AG04450 (cell line): ENCODE data around the gene WNT7B. TPM values are rescaled to one million over a fixed set of nuclear protein-coding genes. Genes with fewer than 3 reads are reported as not detected.

ENCODE experiments used
- CTCF ChIA-PET: fragments of 300-600, 350-600 bp; formaldehyde crosslinking; extraction: SDS; loops from one replicate; lab custom pipeline; 2022; ENCODE audit warnings: antibody characterized with exemption, inconsistent platforms; lab: Charles Lee
- POLR2A ChIA-PET: fragments of 350-600 bp; formaldehyde crosslinking; extraction: SDS; loops from one replicate; lab custom pipeline; 2021; ENCODE audit warnings: antibody characterized with exemption, inconsistent platforms; lab: Yijun Ruan, JAX
- DNase-seq: peaks from one replicate; pipeline ENCODE4 v3.0.0-alpha.2; 2011; ENCODE audit warnings: low read depth, low spot score
- H3K27ac ChIP-seq: one replicate; pipeline ENCODE4 v1.5.1; 2012; ENCODE audit warnings: low read depth, low read length, control low read depth
- H3K27me3 ChIP-seq: one replicate; pipeline ENCODE4 v1.6.0; 2012; ENCODE audit warnings: low read length; ENCODE audit not compliant: control insufficient read depth, insufficient read depth
- H3K4me3 ChIP-seq: 2 replicates; pipeline ENCODE4 v1.5.1; 2011; ENCODE audit warnings: mild to moderate bottlenecking, low read depth, low read length, control low read depth
- H3K9me3 ChIP-seq: 2 replicates; pipeline ENCODE4 v1.5.1; 2012; ENCODE audit warnings: low read length; ENCODE audit not compliant: control insufficient read depth, insufficient read depth
- CTCF ChIP-seq: IDR thresholded peaks from 2 replicates; pipeline ENCODE4 v1.5.1; 2011; ENCODE audit warnings: low read depth, low read length, control low read depth, inconsistent platforms
- polyA plus RNA-seq: library from polyadenylated mRNA; depleted of rRNA; stranded (reverse); fragments of >200 nt; gene quantifications from 2 replicates; pipeline ENCODE4 v1.2.3, GENCODE V29; 2011

The WNT7B gene
- polyA plus RNA-seq, 1 experiment = 0.56 TPM

DNA sequence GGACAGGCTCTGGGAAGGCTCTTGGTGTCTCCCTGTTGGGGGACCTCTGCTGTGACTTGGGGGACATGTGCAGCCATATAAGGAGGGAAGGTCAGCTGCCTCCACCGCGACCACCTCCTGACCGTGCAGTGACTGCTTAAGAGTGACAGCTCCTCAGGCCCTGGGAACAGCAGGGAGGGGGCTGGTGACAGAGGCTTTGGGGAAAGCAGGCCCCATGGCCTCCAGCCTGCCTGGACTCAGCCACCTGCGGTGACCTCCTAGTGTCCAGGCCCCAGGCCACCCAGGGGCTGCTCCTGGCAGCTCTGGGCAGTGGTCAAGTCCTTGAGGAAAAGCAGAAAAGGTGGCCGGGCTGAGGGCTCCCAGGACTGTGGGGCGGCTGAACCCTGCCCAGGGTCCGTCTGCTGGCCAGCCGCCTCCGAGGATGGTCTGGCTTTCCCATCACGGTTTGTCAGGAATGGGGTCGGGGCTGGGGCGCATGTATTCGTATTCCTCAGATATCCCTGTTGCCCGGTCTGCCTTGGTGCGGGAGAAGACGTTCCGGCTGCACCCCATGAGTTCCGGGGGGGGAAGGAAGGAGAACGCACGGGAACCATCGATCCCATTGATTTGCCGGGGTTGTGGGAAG lies 96.8 kb downstream of the WNT7B start:
- H3K9me3 ChIP-seq = no peaks in the 10 kb centered on the region; the same call in 1 of the 2 replicates
- no peak overlapping the region for H3K27ac ChIP-seq
- peaks cover 60% of the 10 kb centered on the region for H3K27me3 ChIP-seq
- POLR2A ChIA-PET = no interaction called here
- no peak overlapping the region for H3K4me3 ChIP-seq
- no peak for TF ChIP-seq CTCF
- DNase-seq = no peak
- CTCF ChIA-PET = no interaction called here

GRCh38 chr22:45879552-45879949 lies 97.4 kb downstream of the WNT7B start:
- no peak for DNase-seq
- H3K4me3 ChIP-seq = no peak overlapping the region
- peaks cover 60% of the 10 kb centered on the region for H3K27me3 ChIP-seq
- no peaks in the 10 kb centered on the region; the same call in 1 of the 2 replicates for H3K9me3 ChIP-seq
- ChIA-PET CTCF (interaction anchor here (1.3 kb wide), 1 partner anchor 16 kb away, joined by 4 read pairs; no protein-coding TSS in a partner anchor), POLR2A (no interaction called here)
- no peak for TF ChIP-seq CTCF
- H3K27ac ChIP-seq = no peak overlapping the region

GRCh38 chr22:45878901-45879551 lies 97.9 kb downstream of the WNT7B start:
- no peak overlapping the region for H3K27ac ChIP-seq
- no peak for DNase-seq
- ChIA-PET CTCF (interaction anchor here (0.5 to 1.3 kb wide), 2 partner anchors 12 to 15 kb away, joined by 3 to 4 read pairs; no protein-coding TSS in a partner anchor), POLR2A (no interaction called here)
- no peak overlapping the region for H3K4me3 ChIP-seq
- peaks cover 58% of the 10 kb centered on the region for H3K27me3 ChIP-seq
- TF ChIP-seq CTCF = no peak
- no peaks in the 10 kb centered on the region; the same call in 1 of the 2 replicates for H3K9me3 ChIP-seq

- TF ChIP-seq CTCF = no peak
- no peak for DNase-seq
- H3K9me3 ChIP-seq = no peaks in the 10 kb centered on the region; the same call in 1 of the 2 replicates
- no peak overlapping the region for H3K4me3 ChIP-seq
- ChIA-PET POLR2A (no interaction called here), CTCF (interaction anchor here (0.8 to 1.6 kb wide), 3 partner anchors 14 to 15 kb away, joined by 4 to 5 read pairs (median 4); no protein-coding TSS in a partner anchor)
- no peak overlapping the region for H3K27ac ChIP-seq
- peaks cover 58% of the 10 kb centered on the region for H3K27me3 ChIP-seq
Observed at GRCh38 chr22:45878051-45878781, 98.7 kb downstream of the WNT7B start.
